Stromal cell of bone marrow (primary cell): ENCODE data around the gene SCNN1B.
"Not testable (repeated sequence)": the region's sequence is repeated elsewhere in the genome, so short reads cannot be mapped to it uniquely, and the experiment has no call there.

ENCODE experiments used
- DNase-seq: peaks from one replicate; pipeline ENCODE4 v3.0.0-alpha.2; 2012; ENCODE audit warnings: low read depth

The SCNN1B gene

GRCh38 chr16:23288726-23289512 lies 13.2 kb upstream of the SCNN1B start:
- DNase-seq, result no peak

GRCh38 chr16:23290189-23291062 lies 11.7 kb upstream of the SCNN1B start:
- no peak for DNase-seq

GRCh38 chr16:23293016-23293415 lies 9.1 kb upstream of the SCNN1B start:
- no peak for DNase-seq

- DNase-seq, result no peak
Observed at GRCh38 chr16:23294260-23294659, 7.8 kb upstream of the SCNN1B start.

GRCh38 chr16:23296994-23297393 lies 5.1 kb upstream of the SCNN1B start:
- no peak for DNase-seq

- no peak for DNase-seq
Observed at GRCh38 chr16:23298290-23298915, 3.7 kb upstream of the SCNN1B start.

GRCh38 chr16:23299815-23300214 lies 2.3 kb upstream of the SCNN1B start:
- DNase-seq, result not testable (repeated sequence)

- DNase-seq, result no peak
Observed at GRCh38 chr16:23301251-23302044, 654 bp upstream of the SCNN1B start.

- no peak for DNase-seq
Observed at GRCh38 chr16:23303685-23304084, 1.6 kb downstream of the SCNN1B start.

GRCh38 chr16:23304620-23305019 lies 2.5 kb downstream of the SCNN1B start:
- no peak for DNase-seq

- DNase-seq, result no peak
Observed at GRCh38 chr16:23306199-23307100, 4.3 kb downstream of the SCNN1B start.

- DNase-seq, result no peak
Observed at GRCh38 chr16:23310217-23310616, 8.1 kb downstream of the SCNN1B start.

GRCh38 chr16:23310744-23311143 lies 8.6 kb downstream of the SCNN1B start:
- no peak for DNase-seq

GRCh38 chr16:23316232-23316631 lies 14.1 kb downstream of the SCNN1B start:
- DNase-seq, result no peak

- no peak for DNase-seq
Observed at GRCh38 chr16:23316634-23317265, 14.6 kb downstream of the SCNN1B start.

GRCh38 chr16:23317266-23317661 lies 15.2 kb downstream of the SCNN1B start:
- no peak for DNase-seq

GRCh38 chr16:23317751-23318150 lies 15.6 kb downstream of the SCNN1B start:
- no peak for DNase-seq

GRCh38 chr16:23318639-23319038 lies 16.5 kb downstream of the SCNN1B start:
- DNase-seq, result no peak

- DNase-seq, result no peak
Observed at GRCh38 chr16:23319861-23320615, 17.9 kb downstream of the SCNN1B start.

GRCh38 chr16:23320693-23321092 lies 18.6 kb downstream of the SCNN1B start:
- no peak for DNase-seq
